Caco-2 (cell line): ENCODE results near the gene ESPN. TPM values are rescaled to one million over a fixed set of nuclear protein-coding genes. Genes with fewer than 3 reads are reported as not detected.

Experiments
- BruUV-seq: library from RNA; stranded (reverse); fragments of 400-500 nt; replicated peaks from 2 replicates; lab custom pipeline; 2021; lab: Mats Ljungman, UMichigan
- CTCF ChIA-PET: fragments of 300-600 bp; sonication (Branson Sonifier 250); formaldehyde crosslinking; loops from one replicate; lab custom pipeline; 2022; ENCODE audit warnings: antibody characterized with exemption; lab: Charles Lee
- POLR2A ChIA-PET: fragments of 300-600 bp; sonication (Branson Sonifier 250); formaldehyde crosslinking; loops from one replicate; lab custom pipeline; 2022; ENCODE audit warnings: antibody characterized with exemption; lab: Charles Lee
- DNase-seq, 2 experiments: peaks; one replicate each; pipeline versions ENCODE4 v3.0.0 to v3.0.0-alpha.2; 2020 to 2022
- H3K27me3 ChIP-seq: replicated peaks from 2 replicates; pipeline ENCODE4 v1.6.0; 2011; ENCODE audit warnings: low read length; ENCODE audit not compliant: control insufficient read depth, insufficient read depth
- H3K36me3 ChIP-seq: 2 replicates; pipeline ENCODE4 v1.5.1; 2011; ENCODE audit warnings: low read length; ENCODE audit not compliant: control insufficient read depth, insufficient read depth
- H3K4me1 ChIP-seq: fragments of 250-450 bp; sonication (Bioruptor Pico); 2 replicates; pipeline ENCODE4 v1.5.1; 2020; ENCODE audit warnings: mild to moderate bottlenecking
- H3K4me3 ChIP-seq: 2 replicates; pipeline ENCODE4 v1.5.1; 2011; ENCODE audit warnings: low read depth, mild to moderate bottlenecking, control low read depth, low read length
- H3K9me3 ChIP-seq: fragments of 250-450 bp; sonication (Bioruptor Pico); 2 replicates; pipeline ENCODE4 v1.5.1; 2020; ENCODE audit warnings: mild to moderate bottlenecking, moderate library complexity
- H3K27ac Mint-ChIP-seq: one replicate; pipeline ENCODE4 v1.8.0; 2022; ENCODE audit warnings: mixed read lengths; ENCODE audit not compliant: unreplicated experiment
- H3K27me3 Mint-ChIP-seq: one replicate; pipeline ENCODE4 v1.8.0; 2022; ENCODE audit warnings: mixed read lengths; ENCODE audit not compliant: insufficient read depth, unreplicated experiment
- H3K36me3 Mint-ChIP-seq: one replicate; pipeline ENCODE4 v1.8.0; 2022; ENCODE audit warnings: mild to moderate bottlenecking, mixed read lengths; ENCODE audit not compliant: insufficient read depth, unreplicated experiment
- H3K4me1 Mint-ChIP-seq: one replicate; pipeline ENCODE4 v1.8.0; 2022; ENCODE audit warnings: low read depth, mixed read lengths; ENCODE audit not compliant: unreplicated experiment
- H3K4me3 Mint-ChIP-seq: one replicate; pipeline ENCODE4 v1.8.0; 2022; ENCODE audit warnings: mild to moderate bottlenecking, moderate library complexity, mixed read lengths; ENCODE audit not compliant: unreplicated experiment
- H3K9me3 Mint-ChIP-seq: one replicate; pipeline ENCODE4 v1.8.0; 2022; ENCODE audit warnings: mixed read lengths; ENCODE audit not compliant: unreplicated experiment
- intact Hi-C: fragments of 100-400 bp; cut with micrococcal nuclease; formaldehyde crosslinking; loops from one replicate; pipeline ENCODE4 v1.10.0; 2022; ENCODE audit not compliant: unreplicated experiment
- total RNA-seq: library from RNA; stranded (reverse); gene quantifications from 2 replicates; pipeline ENCODE4 v1.2.3, GENCODE V29; 2022
- TF ChIP-seq, protein P1 (sequence below), 2 experiments: fragments of 200-600 bp in 1 of 2; IDR thresholded peaks; 1 replicate in 1 of 2; 2 replicates in 1 of 2; pipeline versions ENCODE4 v1.5.1 to v1.8.0; 2011 to 2022; ENCODE audit warnings: antibody characterized with exemption in 1 of 2, control low read depth in 1 of 2, inconsistent platforms in 1 of 2, low read depth in 1 of 2, low read length in 1 of 2, mild to moderate bottlenecking in 1 of 2, moderate library complexity in 1 of 2; ENCODE audit not compliant: insufficient read depth in 1 of 2, severe bottlenecking in 1 of 2, unreplicated experiment in 1 of 2

Gene ESPN
- total RNA-seq, 1 experiment from 2014 or later, result 16.3 TPM

GRCh38 chr1:6456800-6457466 is 32.4 kb downstream of the ESPN start:
- no TSS peak for BruUV-seq
- Mint-ChIP-seq H3K4me1 (no peaks in the 10 kb centered on the region), H3K36me3 (peaks cover 5% of the 10 kb centered on the region), H3K9me3 (no peaks in the 10 kb centered on the region), H3K27ac (no peak overlapping the region), H3K4me3 (no peak overlapping the region), H3K27me3 (no peaks in the 10 kb centered on the region)
- DNase-seq, result no peak
- H3K36me3 ChIP-seq, result no peaks in the 10 kb centered on the region
- no peaks in the 10 kb centered on the region for H3K27me3 ChIP-seq
- H3K9me3 ChIP-seq, result no peaks in the 10 kb centered on the region
- H3K4me1 ChIP-seq, result no peaks in the 10 kb centered on the region
- ChIA-PET CTCF (interaction anchor here (0.6 kb wide), 2 partner anchors 56 to 100 kb away, joined by 3 to 5 read pairs; no protein-coding TSS in a partner anchor), POLR2A (no interaction called here)
- H3K4me3 ChIP-seq, result no peak overlapping the region
- TF ChIP-seq, protein P1, sequence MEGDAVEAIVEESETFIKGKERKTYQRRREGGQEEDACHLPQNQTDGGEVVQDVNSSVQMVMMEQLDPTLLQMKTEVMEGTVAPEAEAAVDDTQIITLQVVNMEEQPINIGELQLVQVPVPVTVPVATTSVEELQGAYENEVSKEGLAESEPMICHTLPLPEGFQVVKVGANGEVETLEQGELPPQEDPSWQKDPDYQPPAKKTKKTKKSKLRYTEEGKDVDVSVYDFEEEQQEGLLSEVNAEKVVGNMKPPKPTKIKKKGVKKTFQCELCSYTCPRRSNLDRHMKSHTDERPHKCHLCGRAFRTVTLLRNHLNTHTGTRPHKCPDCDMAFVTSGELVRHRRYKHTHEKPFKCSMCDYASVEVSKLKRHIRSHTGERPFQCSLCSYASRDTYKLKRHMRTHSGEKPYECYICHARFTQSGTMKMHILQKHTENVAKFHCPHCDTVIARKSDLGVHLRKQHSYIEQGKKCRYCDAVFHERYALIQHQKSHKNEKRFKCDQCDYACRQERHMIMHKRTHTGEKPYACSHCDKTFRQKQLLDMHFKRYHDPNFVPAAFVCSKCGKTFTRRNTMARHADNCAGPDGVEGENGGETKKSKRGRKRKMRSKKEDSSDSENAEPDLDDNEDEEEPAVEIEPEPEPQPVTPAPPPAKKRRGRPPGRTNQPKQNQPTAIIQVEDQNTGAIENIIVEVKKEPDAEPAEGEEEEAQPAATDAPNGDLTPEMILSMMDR (IDR thresholded peaks at IDR 0.05; ENCODE audit: insufficient read depth in 1 of 2, low read depth in 1 of 2, low read length in 1 of 2, severe bottlenecking in 1 of 2, unreplicated experiment in 1 of 2), result no peak
- intact Hi-C loops, result no loop called here

GRCh38 chr1:6459850-6460265 is 35.3 kb downstream of the ESPN start:
- peaks cover 1% of the 10 kb centered on the region; the same call in 1 of the 2 replicates for H3K36me3 ChIP-seq
- H3K4me1 ChIP-seq, result no peaks in the 10 kb centered on the region
- Mint-ChIP-seq H3K27ac (no peak overlapping the region), H3K4me1 (no peaks in the 10 kb centered on the region), H3K36me3 (peaks cover 12% of the 10 kb centered on the region), H3K27me3 (no peaks in the 10 kb centered on the region), H3K4me3 (no peak overlapping the region), H3K9me3 (no peaks in the 10 kb centered on the region)
- ChIA-PET CTCF (no interaction called here), POLR2A (no interaction called here)
- BruUV-seq, result no TSS peak
- intact Hi-C loops, result no loop called here
- no peak overlapping the region for H3K4me3 ChIP-seq
- no peak for DNase-seq
- no peaks in the 10 kb centered on the region for H3K9me3 ChIP-seq
- no peaks in the 10 kb centered on the region for H3K27me3 ChIP-seq
- TF ChIP-seq, protein P1 (IDR thresholded peaks at IDR 0.05; ENCODE audit: insufficient read depth in 1 of 2, low read depth in 1 of 2, low read length in 1 of 2, severe bottlenecking in 1 of 2, unreplicated experiment in 1 of 2), result no peak

DNA sequence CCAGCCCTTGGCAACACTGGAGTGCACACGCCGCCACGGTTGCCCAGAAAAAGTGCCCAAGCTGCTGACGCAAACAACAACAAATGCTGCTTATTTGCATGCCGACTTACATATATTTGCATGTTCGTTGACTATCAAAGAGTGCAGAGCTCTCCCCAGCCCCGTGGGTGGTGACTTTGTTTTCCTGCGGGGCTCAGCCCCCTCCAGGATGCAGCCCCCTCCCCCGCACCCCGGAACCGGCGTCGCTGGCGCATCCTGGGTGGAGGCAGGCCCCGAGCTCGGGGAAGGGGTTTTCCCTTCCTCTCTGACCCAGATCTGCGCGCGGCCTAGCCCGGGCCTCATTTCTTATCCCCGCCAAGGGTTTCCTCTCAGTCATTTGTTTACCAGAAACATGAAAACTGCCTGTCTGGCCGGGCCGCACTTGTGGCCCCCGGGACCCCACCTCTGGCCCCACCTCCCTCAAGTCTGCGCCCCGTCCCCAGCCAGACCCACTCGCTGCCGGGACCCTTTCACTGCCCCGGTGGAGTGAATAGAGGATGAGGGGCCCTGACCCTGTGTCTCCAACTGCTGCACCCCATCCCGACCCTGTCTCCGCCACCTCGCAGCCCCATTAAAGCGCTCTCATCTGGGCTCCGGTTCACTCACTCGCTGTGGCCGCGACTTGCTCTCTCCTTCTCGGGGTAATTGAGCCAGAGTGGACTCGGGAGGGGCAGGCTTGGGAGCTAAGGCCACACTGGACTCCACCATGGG is 35.9 kb downstream of the ESPN start:
- BruUV-seq, result no TSS peak
- no peaks in the 10 kb centered on the region for H3K27me3 ChIP-seq
- CTCF ChIA-PET, result no interaction called here
- intact Hi-C loops, result no loop called here
- no peaks in the 10 kb centered on the region for H3K27me3 Mint-ChIP-seq
- H3K4me3 Mint-ChIP-seq, result no peak overlapping the region
- H3K4me1 Mint-ChIP-seq, result no peaks in the 10 kb centered on the region
- DNase-seq, result no peak
- peaks cover 12% of the 10 kb centered on the region for H3K36me3 Mint-ChIP-seq
- H3K9me3 Mint-ChIP-seq, result no peaks in the 10 kb centered on the region
- H3K36me3 ChIP-seq, result peaks cover 1% of the 10 kb centered on the region; the same call in 1 of the 2 replicates
- H3K9me3 ChIP-seq, result no peaks in the 10 kb centered on the region
- H3K4me1 ChIP-seq, result no peaks in the 10 kb centered on the region
- no peak overlapping the region for H3K27ac Mint-ChIP-seq
- TF ChIP-seq, protein P1 (IDR thresholded peaks at IDR 0.05; ENCODE audit: insufficient read depth in 1 of 2, low read depth in 1 of 2, low read length in 1 of 2, severe bottlenecking in 1 of 2, unreplicated experiment in 1 of 2), result no peak
- POLR2A ChIA-PET, result no interaction called here
- no peak overlapping the region for H3K4me3 ChIP-seq
